DMS79 treated with DMSO at 0.1 percent for 48 hours (cell line): ENCODE data around the gene RAB17.

Source experiments
- DNase-seq: peaks from one replicate; lab custom pipeline; 2025; lab: John Stamatoyannopoulos, UW

RAB17 gene

GRCh38 chr2:237558961-237559641, 31.4 kb downstream of the RAB17 start:
- DNase-seq, result peak; percentile 89

- DNase-seq, result no peak
Observed at GRCh38 chr2:237557633-237558015, 32.9 kb downstream of the RAB17 start.

GRCh38 chr2:237556773-237557632, 33.5 kb downstream of the RAB17 start:
- no peak for DNase-seq

- DNase-seq, result no peak
Observed at GRCh38 chr2:237555560-237555959, 35.0 kb downstream of the RAB17 start.

GRCh38 chr2:237553948-237554347, 36.6 kb downstream of the RAB17 start:
- DNase-seq, result no peak

GRCh38 chr2:237552908-237553307, 37.6 kb downstream of the RAB17 start:
- DNase-seq, result no peak

GRCh38 chr2:237551071-237551574, 39.4 kb downstream of the RAB17 start:
- no peak for DNase-seq

GRCh38 chr2:237549643-237550415, 40.7 kb downstream of the RAB17 start:
- no peak for DNase-seq

- no peak for DNase-seq
Observed at GRCh38 chr2:237549216-237549615, 41.3 kb downstream of the RAB17 start.

- no peak for DNase-seq
Observed at GRCh38 chr2:237547841-237548416, 42.6 kb downstream of the RAB17 start.

- DNase-seq, result peak; percentile 9
Observed at GRCh38 chr2:237546876-237547395, 43.6 kb downstream of the RAB17 start.

- DNase-seq, result no peak
Observed at GRCh38 chr2:237546040-237546875, 44.3 kb downstream of the RAB17 start.

- no peak for DNase-seq
Observed at GRCh38 chr2:237542001-237542704, 48.4 kb downstream of the RAB17 start.

- DNase-seq, result no peak
Observed at GRCh38 chr2:237541243-237541642, 49.3 kb downstream of the RAB17 start.

GRCh38 chr2:237540823-237541222, 49.7 kb downstream of the RAB17 start:
- DNase-seq, result no peak

GRCh38 chr2:237540223-237540775, 50.2 kb downstream of the RAB17 start:
- no peak for DNase-seq

GRCh38 chr2:237539681-237540080, 50.9 kb downstream of the RAB17 start:
- no peak for DNase-seq

- DNase-seq, result no peak
Observed at GRCh38 chr2:237538901-237539300, 51.6 kb downstream of the RAB17 start.

GRCh38 chr2:237538001-237538720, 52.4 kb downstream of the RAB17 start:
- no peak for DNase-seq
